SK-N-MC (cell line): ENCODE data around the gene NRGN.

Experiments used
- EZH2 ChIP-seq: fragments of 200-600 bp; sonication (generic); IDR thresholded peaks from one replicate; pipeline ENCODE4 v1.6.1; 2017; ENCODE audit warnings: antibody characterized with exemption
- POLR2AphosphoS5 ChIP-seq: IDR thresholded peaks from 2 replicates; pipeline ENCODE4 v1.6.1; 2012; ENCODE audit warnings: mild to moderate bottlenecking, low read depth, low read length, borderline replicate concordance

DNA sequence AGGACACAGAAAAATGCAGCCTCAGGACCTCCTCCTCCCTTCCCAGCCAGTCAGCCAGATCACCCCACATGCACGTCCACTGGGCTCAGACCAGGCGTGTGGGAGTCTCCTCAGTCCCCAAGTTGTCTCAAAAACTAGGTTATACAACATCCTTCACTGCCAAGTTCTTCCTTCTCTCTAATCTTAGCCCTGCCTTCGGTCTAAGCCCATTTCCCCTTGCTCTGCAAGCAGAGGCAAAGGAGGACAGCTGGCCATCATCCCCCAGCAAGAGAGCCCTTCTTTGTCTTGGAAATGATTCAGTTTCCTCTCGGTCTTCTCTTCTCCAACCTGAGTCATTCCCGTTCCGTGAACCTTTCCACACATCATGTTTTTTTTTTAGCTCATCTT, 14.0 kb upstream of the NRGN start:
- TF ChIP-seq POLR2AphosphoS5 = no peak
- TF ChIP-seq EZH2 = no peak
